AG04450 (cell line): Measurements from ENCODE around the gene METTL14. TPM values are rescaled to one million over a fixed set of nuclear protein-coding genes. Genes with fewer than 3 reads are reported as not detected.

Source experiments
- CTCF ChIA-PET: fragments of 300-600, 350-600 bp; formaldehyde crosslinking; extraction: SDS; loops from one replicate; lab custom pipeline; 2022; ENCODE audit warnings: antibody characterized with exemption, inconsistent platforms; lab: Charles Lee
- POLR2A ChIA-PET: fragments of 350-600 bp; formaldehyde crosslinking; extraction: SDS; loops from one replicate; lab custom pipeline; 2021; ENCODE audit warnings: antibody characterized with exemption, inconsistent platforms; lab: Yijun Ruan, JAX
- DNase-seq: peaks from one replicate; pipeline ENCODE4 v3.0.0-alpha.2; 2011; ENCODE audit warnings: low read depth, low spot score
- H3K27ac ChIP-seq: one replicate; pipeline ENCODE4 v1.5.1; 2012; ENCODE audit warnings: low read depth, low read length, control low read depth
- H3K27me3 ChIP-seq: one replicate; pipeline ENCODE4 v1.6.0; 2012; ENCODE audit warnings: low read length; ENCODE audit not compliant: control insufficient read depth, insufficient read depth
- H3K4me3 ChIP-seq: 2 replicates; pipeline ENCODE4 v1.5.1; 2011; ENCODE audit warnings: mild to moderate bottlenecking, low read depth, low read length, control low read depth
- H3K9me3 ChIP-seq: 2 replicates; pipeline ENCODE4 v1.5.1; 2012; ENCODE audit warnings: low read length; ENCODE audit not compliant: control insufficient read depth, insufficient read depth
- CTCF ChIP-seq: IDR thresholded peaks from 2 replicates; pipeline ENCODE4 v1.5.1; 2011; ENCODE audit warnings: low read depth, low read length, control low read depth, inconsistent platforms
- polyA plus RNA-seq: library from polyadenylated mRNA; depleted of rRNA; stranded (reverse); fragments of >200 nt; gene quantifications from 2 replicates; pipeline ENCODE4 v1.2.3, GENCODE V29; 2011

The METTL14 gene
- polyA plus RNA-seq, 1 experiment = 24.6 TPM

GRCh38 chr4:118739022-118739713, 54.0 kb downstream of the METTL14 start:
- Histone ChIP-seq H3K27ac (no peak overlapping the region), H3K4me3 (no peak overlapping the region), H3K9me3 (no peaks in the 10 kb centered on the region), H3K27me3 (no peaks in the 10 kb centered on the region)
- ChIA-PET POLR2A (no interaction called here), CTCF (interaction anchor here (0.8 to 1.9 kb wide), 8 partner anchors 26 to 231 kb away, joined by 3 to 6 read pairs (median 4); no protein-coding TSS in a partner anchor)
- TF ChIP-seq CTCF = no peak
- DNase-seq = no peak

DNA sequence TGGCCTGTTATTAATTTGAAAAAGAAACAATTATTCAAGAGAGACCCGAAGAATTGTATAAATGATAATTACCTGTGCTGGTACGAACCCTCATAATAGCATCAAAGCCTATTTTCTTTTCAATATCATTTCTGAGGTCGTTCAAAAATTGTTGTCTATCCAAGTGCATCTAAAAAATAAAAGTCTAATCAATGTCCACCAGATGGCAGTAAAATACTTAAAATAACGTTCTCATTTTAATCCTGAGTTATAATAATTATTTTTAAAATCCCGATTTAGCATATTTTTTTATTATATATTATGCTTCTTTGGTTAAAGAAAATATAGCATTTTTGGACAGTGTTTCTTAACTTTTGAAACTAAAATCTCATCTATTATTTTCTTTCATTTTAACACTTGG, 55.7 kb downstream of the METTL14 start:
- Histone ChIP-seq H3K27ac (no peak overlapping the region), H3K4me3 (no peak overlapping the region), H3K27me3 (no peaks in the 10 kb centered on the region), H3K9me3 (no peaks in the 10 kb centered on the region)
- ChIA-PET POLR2A (no interaction called here), CTCF (interaction anchor here (0.8 to 1.3 kb wide), 14 partner anchors 9 to 228 kb away, joined by 3 to 18 read pairs (median 4); no protein-coding TSS in a partner anchor)
- no peak for DNase-seq
- peak; percentile 23; the same call in 1 of the 2 replicates for TF ChIP-seq CTCF

DNA sequence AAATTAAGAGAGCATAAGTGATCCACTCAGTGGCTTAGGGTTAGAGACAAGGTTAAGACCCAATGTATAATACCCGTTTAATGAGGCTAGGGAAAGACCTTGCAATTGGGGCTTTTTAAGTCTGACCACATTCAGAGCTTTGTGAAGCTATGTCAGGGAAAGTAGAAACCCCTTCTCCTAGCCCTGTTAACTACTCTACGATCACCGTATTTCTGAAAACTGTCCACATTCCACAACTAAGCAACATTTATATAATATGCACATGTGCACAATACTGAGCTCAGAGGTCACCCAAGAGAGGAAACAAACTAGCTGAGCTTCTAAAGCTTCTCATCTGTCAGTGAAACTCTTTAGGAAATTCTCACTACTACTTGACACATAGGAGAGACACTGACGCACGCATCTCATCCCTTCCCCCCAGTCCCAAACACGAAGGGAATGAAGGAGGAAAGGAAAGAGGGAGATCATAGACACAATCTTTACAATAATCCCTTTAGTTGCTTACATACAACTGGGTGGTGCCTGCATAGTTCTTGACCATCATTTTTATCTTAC, 56.2 kb downstream of the METTL14 start:
- no peaks in the 10 kb centered on the region for H3K27me3 ChIP-seq
- H3K4me3 ChIP-seq = no peak overlapping the region
- ChIA-PET CTCF (interaction anchor here (0.7 to 1.3 kb wide), 15 partner anchors 9 to 228 kb away, joined by 3 to 18 read pairs (median 4); no protein-coding TSS in a partner anchor), POLR2A (no interaction called here)
- H3K9me3 ChIP-seq = no peaks in the 10 kb centered on the region
- DNase-seq = no peak
- no peak for TF ChIP-seq CTCF
- H3K27ac ChIP-seq = no peak overlapping the region

DNA sequence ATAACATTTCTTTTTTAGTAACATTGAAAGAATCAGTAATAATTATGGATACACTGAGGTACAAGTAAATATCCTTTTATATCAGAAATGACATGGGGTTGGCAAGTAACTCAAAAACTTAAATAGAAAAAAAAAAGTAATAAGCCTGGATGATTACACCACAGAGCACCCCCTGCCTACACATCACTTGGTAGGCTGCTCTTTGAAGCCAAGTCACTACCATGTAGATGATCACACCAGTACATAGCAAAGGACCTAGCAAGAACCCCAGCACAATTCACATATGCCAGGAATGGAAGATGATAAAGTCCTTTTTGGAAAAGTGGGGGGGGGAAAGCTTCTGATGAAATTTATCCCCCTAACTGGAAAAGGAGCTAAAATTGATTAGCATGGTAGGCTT, 56.9 kb downstream of the METTL14 start:
- H3K27me3 ChIP-seq = no peaks in the 10 kb centered on the region
- ChIA-PET CTCF (interaction anchor here (0.7 to 1.3 kb wide), 13 partner anchors 10 to 228 kb away, joined by 3 to 18 read pairs (median 5); no protein-coding TSS in a partner anchor), POLR2A (no interaction called here)
- H3K9me3 ChIP-seq = no peaks in the 10 kb centered on the region
- H3K27ac ChIP-seq = no peak overlapping the region
- H3K4me3 ChIP-seq = no peak overlapping the region
- TF ChIP-seq CTCF = 0 out of 2 replicates have a peak, but pooled peaks have one; percentile 5
- DNase-seq = no peak

DNA sequence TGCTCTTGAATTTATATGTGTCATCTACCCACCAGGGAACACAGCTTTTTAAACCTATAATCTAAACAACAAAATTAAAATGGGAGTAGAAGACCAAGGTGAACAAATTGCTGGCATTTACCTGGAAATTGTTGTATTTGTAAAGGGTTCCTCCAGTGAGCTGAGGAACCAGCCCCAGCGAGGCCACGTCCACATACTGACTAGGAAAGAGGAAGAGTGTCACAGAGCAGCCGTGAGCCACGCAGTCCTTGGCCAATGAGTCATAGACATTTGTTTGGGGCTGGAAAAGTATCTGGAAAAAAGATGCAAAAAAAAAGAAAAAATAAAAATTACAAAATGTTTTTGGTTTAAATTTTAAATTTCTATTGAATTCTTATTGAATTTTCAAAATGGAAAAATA, 58.7 kb downstream of the METTL14 start:
- Histone ChIP-seq H3K27ac (no peak overlapping the region), H3K9me3 (no peaks in the 10 kb centered on the region), H3K4me3 (no peak overlapping the region), H3K27me3 (no peaks in the 10 kb centered on the region)
- POLR2A ChIA-PET = no interaction called here
- CTCF ChIA-PET = no interaction called here
- TF ChIP-seq CTCF = no peak
- no peak for DNase-seq
